Stimulated activated naive CD8-positive, alpha-beta T cell treated with anti-CD3 and anti-CD28 coated beads, Interleukin-15, Interleukin-2, amounts not matched to agents 100 ng/mL and 50 ng/mL, for 24 hours (primary cell): Measurements from ENCODE around the gene TMEM198.

Source experiments
- H3K27ac Mint-ChIP-seq: one replicate; pipeline ENCODE4 v1.8.0; 2021; ENCODE audit warnings: mild to moderate bottlenecking, mixed read lengths
- H3K27me3 Mint-ChIP-seq: one replicate; pipeline ENCODE4 v1.8.0; 2021; ENCODE audit warnings: mixed read lengths
- H3K36me3 Mint-ChIP-seq: one replicate; pipeline ENCODE4 v1.8.0; 2021; ENCODE audit warnings: low read depth, mixed read lengths
- H3K4me1 Mint-ChIP-seq: one replicate; pipeline ENCODE4 v1.8.0; 2021; ENCODE audit warnings: low read depth, mixed read lengths
- H3K4me3 Mint-ChIP-seq: one replicate; pipeline ENCODE4 v1.8.0; 2021; ENCODE audit warnings: mild to moderate bottlenecking, mixed read lengths
- H3K9me3 Mint-ChIP-seq: one replicate; pipeline ENCODE4 v1.8.0; 2021; ENCODE audit warnings: mixed read lengths

TMEM198 gene

DNA sequence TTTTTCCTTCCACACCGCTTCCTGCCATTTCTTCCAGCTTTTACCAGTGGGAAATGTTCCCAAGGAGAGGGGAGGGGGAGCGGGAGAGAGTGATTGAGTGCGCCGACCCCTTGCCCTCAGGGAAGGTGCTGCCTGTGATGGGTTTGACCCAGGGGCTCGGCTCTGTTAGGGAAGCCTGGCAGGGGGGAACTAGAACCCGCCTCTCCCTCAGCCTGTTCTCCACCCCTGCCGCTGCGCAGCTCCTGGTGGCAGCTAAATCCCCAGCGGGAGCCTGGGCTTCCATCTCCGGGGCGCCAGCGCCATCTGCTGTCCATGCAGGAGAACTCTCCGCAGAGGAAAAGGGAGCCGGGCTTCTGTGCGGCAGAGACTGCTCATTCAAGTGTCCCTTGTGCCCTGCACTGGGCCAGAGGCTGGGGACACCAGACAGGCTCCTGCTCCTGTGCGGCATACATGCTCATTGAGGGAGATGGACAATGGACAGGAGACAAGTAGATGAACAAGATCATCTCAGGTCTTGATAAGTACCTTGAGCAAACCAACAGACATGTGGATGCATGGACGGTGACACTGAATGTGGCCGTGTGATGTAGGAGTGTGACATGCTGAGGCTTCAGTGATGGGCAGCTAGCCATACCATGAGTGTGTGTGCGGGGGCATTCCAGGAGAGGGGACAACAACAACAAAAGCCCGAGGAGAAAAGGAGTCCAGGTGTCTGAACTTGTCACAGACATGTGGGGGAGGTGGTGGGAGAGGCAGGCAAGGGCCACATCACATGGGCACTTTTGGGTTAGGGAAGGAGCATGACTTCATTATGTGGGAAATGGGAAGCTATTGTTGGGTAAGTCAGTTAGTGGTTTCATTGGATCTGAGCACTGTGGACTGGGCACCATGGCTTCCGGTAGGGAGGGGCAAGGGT, 13.5 kb upstream of the TMEM198 start:
- Mint-ChIP-seq H3K27me3 (peaks cover 41% of the 10 kb centered on the region), H3K9me3 (no peaks in the 10 kb centered on the region), H3K4me1 (no peaks in the 10 kb centered on the region), H3K27ac (no peak overlapping the region), H3K36me3 (no peaks in the 10 kb centered on the region), H3K4me3 (no peak overlapping the region)

DNA sequence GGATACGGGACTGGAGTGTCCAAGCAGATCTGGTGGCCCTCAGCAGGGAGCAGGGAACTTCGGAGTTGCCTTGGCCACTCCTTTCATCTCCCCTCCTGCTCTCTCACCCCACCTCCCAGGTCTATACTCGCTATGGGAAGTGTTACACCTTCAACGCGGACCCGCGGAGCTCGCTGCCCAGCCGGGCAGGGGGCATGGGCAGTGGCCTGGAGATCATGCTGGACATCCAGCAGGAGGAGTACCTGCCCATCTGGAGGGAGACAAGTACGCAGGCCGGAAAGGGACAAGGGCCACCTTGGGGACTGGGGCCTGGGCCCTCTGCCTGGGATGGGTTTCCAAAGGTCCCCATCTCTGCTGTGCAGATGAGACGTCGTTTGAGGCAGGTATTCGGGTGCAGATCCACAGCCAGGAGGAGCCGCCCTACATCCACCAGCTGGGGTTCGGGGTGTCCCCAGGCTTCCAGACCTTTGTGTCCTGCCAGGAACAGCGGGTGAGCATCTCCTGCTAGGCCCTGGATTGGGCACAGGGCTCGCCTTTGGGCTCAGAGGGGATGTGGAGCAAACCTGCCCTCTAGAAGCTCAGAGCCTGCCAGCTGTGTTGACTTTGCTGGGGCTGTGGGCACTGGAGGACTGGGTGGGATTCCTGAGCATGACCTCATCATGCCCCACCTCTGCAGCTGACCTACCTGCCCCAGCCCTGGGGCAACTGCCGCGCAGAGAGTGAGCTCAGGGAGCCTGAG, 12.0 kb upstream of the TMEM198 start:
- Mint-ChIP-seq H3K4me1 (no peaks in the 10 kb centered on the region), H3K9me3 (no peaks in the 10 kb centered on the region), H3K27ac (no peak overlapping the region), H3K36me3 (no peaks in the 10 kb centered on the region), H3K27me3 (peaks cover 28% of the 10 kb centered on the region), H3K4me3 (no peak overlapping the region)

- Mint-ChIP-seq H3K4me1 (no peaks in the 10 kb centered on the region), H3K9me3 (no peaks in the 10 kb centered on the region), H3K4me3 (no peak overlapping the region), H3K27ac (no peak overlapping the region), H3K36me3 (no peaks in the 10 kb centered on the region), H3K27me3 (peaks cover 28% of the 10 kb centered on the region)
Measured at GRCh38 chr2:219532378-219532649, 11.5 kb upstream of the TMEM198 start.

DNA sequence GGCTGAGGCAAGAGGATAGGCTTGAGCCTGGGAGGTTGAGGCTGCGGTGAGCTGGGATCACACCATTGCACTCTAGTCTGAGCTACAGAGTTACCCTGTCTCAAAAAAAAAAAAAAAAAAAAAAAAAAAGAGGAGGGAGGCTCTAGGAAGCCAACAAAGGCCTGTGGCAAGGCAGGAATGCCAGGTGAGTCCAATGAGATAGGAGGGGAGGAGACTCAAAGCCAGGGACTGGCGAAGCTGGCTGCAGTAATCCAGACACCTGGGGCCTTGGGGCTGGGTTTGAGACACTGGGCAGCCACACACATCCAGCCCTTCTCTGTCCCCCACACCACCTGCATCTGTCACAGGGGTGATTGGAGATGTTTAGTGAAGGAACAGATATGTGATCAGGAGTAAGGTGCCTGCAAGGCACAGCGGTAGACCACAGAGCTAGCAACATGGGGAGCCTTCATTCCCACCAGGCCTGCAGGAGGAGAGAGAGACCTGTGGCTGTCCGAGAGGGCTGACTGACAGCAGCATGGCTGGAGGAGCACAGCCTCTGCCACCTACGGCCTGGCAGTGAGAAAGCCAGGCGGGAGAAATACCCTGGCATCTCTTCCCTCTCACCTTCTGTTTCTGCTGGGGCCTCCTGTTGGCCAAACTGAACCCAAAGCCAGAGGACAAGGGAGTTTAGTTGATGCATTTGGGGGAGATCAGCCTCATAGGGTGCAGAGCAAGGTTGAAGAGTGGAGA, 9.7 kb upstream of the TMEM198 start:
- H3K9me3 Mint-ChIP-seq = no peaks in the 10 kb centered on the region
- no peak overlapping the region for H3K27ac Mint-ChIP-seq

GRCh38 chr2:219536425-219536824, 7.4 kb upstream of the TMEM198 start:
- peaks cover 8% of the 10 kb centered on the region for H3K36me3 Mint-ChIP-seq
- H3K9me3 Mint-ChIP-seq = no peaks in the 10 kb centered on the region
- H3K4me3 Mint-ChIP-seq = no peak overlapping the region
- no peak overlapping the region for H3K27ac Mint-ChIP-seq
- peaks cover 3% of the 10 kb centered on the region for H3K27me3 Mint-ChIP-seq
- peaks cover 4% of the 10 kb centered on the region for H3K4me1 Mint-ChIP-seq

More for the DNA sequence above, 9.7 kb upstream of the TMEM198 start:
- Mint-ChIP-seq H3K4me3 (no peak overlapping the region), H3K36me3 (peaks cover 7% of the 10 kb centered on the region), H3K27me3 (peaks cover 19% of the 10 kb centered on the region), H3K4me1 (no peaks in the 10 kb centered on the region)

DNA sequence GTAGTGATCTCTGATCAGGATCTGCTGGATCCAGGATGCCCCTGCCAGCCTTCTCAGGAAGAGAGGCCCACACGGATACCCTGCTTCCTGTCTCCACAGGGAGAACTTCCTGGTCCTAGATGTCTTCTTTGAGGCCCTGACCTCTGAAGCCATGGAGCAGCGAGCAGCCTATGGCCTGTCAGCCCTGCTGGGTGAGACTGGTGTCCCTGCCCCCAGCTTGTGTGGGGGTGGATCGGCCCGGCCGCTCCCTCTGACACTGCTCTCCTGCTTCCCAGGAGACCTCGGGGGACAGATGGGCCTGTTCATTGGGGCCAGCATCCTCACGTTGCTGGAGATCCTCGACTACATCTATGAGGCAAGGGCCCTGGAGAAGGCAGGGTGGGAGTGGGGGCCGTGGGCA, 6.9 kb upstream of the TMEM198 start:
- peaks cover 8% of the 10 kb centered on the region for H3K36me3 Mint-ChIP-seq
- H3K27ac Mint-ChIP-seq = no peak overlapping the region

GRCh38 chr2:219537657-219538488, 6.0 kb upstream of the TMEM198 start:
- no peaks in the 10 kb centered on the region for H3K27me3 Mint-ChIP-seq
- peaks cover 16% of the 10 kb centered on the region for H3K4me1 Mint-ChIP-seq
- H3K36me3 Mint-ChIP-seq = peaks cover 8% of the 10 kb centered on the region
- no peaks in the 10 kb centered on the region for H3K9me3 Mint-ChIP-seq
- H3K27ac Mint-ChIP-seq = no peak overlapping the region
- no peak overlapping the region for H3K4me3 Mint-ChIP-seq

More for the DNA sequence above, 6.9 kb upstream of the TMEM198 start:
- peaks cover 7% of the 10 kb centered on the region for H3K4me1 Mint-ChIP-seq
- no peak overlapping the region for H3K4me3 Mint-ChIP-seq
- peaks cover 3% of the 10 kb centered on the region for H3K27me3 Mint-ChIP-seq
- H3K9me3 Mint-ChIP-seq = no peaks in the 10 kb centered on the region

- no peak overlapping the region for H3K27ac Mint-ChIP-seq
- peaks cover 8% of the 10 kb centered on the region for H3K36me3 Mint-ChIP-seq
- no peak overlapping the region for H3K4me3 Mint-ChIP-seq
Measured at GRCh38 chr2:219538504-219538951, 5.3 kb upstream of the TMEM198 start.

DNA sequence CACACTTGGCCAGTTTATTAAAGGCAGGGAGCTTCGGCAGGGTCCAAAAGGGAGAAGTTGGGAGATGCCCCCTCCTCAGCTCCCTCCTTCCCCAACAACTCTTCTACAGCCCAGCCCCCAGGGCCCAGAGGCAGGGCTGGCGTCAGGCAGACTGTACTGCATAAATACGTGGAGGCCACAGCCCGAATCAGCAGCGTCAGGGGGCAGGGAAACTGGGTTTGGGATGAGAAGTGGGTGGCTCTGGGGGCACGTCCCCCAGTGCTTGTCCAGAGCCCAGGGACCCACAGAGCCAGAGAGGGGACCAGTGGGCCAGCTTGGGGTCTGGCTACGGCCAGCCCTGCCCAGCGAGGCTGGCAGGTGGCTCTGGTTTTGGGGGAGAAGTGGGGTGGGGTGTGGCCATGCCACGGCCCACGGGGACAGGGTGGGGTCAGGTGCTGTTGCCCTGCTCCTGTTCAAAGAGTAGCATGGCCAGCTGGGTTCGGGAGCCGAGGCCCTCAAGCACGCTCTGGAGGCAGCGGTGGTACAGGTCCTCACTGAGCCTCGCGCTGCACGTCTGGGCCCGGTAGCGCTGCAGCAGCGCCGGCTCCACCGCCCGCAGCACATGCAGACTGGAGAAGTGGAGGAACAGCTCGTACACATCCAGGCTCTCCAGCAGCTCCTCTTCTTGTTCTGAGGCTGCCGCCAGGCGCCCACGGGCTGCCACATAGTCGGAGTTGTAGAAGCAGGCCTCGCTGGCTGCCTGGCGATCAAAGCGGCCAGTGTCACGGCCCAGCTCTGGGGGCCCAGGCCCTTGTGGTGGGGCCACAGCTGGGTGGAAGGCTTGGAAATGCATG, 4.7 kb upstream of the TMEM198 start:
- Mint-ChIP-seq H3K36me3 (peaks cover 8% of the 10 kb centered on the region), H3K27me3 (no peaks in the 10 kb centered on the region), H3K27ac (no peak overlapping the region), H3K4me3 (no peak overlapping the region), H3K9me3 (no peaks in the 10 kb centered on the region), H3K4me1 (peaks cover 18% of the 10 kb centered on the region)

More at GRCh38 chr2:219538504-219538951, 5.3 kb upstream of the TMEM198 start:
- Mint-ChIP-seq H3K27me3 (no peaks in the 10 kb centered on the region), H3K9me3 (no peaks in the 10 kb centered on the region), H3K4me1 (peaks cover 17% of the 10 kb centered on the region)

DNA sequence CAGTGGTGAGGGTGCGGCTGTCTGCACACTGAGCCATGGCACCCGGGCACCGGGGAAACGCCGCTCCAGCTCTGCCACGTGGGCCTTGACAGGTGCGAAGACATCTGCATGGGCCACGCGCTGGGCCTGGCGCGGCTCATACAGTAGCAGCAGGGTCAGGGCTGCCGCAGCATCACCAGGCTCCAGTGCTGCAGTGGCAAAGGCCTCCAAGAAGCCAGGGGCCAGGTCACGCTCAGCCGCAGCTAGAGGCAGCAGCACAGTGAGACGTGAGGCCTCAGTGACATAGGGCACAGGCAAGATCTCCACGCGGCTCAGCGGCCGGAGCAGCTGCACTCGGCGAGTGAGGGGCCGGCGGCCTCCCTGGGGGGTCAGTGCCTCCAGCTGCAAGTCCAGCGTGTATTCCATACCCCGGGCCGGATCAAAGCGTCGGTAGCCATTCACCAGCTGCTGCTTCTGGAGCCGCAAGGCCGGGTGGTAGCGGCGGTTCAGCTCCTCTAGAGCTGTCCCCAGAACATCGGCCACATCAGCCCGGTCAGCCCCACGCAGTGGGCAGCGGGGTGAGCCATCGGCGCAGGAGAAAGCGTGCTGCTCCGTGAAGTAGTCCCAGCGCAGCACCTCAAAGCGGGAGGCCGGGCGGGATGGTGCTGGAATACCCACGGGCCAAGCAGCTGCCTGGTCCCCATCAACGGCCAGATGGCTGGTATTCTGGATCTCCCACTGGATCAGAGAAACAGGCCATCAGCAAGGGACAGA, 3.7 kb upstream of the TMEM198 start:
- H3K4me3 Mint-ChIP-seq = no peak overlapping the region
- peaks cover 26% of the 10 kb centered on the region for H3K4me1 Mint-ChIP-seq
- H3K9me3 Mint-ChIP-seq = no peaks in the 10 kb centered on the region
- no peak overlapping the region for H3K27ac Mint-ChIP-seq
- peaks cover 8% of the 10 kb centered on the region for H3K36me3 Mint-ChIP-seq
- H3K27me3 Mint-ChIP-seq = peaks cover 7% of the 10 kb centered on the region

DNA sequence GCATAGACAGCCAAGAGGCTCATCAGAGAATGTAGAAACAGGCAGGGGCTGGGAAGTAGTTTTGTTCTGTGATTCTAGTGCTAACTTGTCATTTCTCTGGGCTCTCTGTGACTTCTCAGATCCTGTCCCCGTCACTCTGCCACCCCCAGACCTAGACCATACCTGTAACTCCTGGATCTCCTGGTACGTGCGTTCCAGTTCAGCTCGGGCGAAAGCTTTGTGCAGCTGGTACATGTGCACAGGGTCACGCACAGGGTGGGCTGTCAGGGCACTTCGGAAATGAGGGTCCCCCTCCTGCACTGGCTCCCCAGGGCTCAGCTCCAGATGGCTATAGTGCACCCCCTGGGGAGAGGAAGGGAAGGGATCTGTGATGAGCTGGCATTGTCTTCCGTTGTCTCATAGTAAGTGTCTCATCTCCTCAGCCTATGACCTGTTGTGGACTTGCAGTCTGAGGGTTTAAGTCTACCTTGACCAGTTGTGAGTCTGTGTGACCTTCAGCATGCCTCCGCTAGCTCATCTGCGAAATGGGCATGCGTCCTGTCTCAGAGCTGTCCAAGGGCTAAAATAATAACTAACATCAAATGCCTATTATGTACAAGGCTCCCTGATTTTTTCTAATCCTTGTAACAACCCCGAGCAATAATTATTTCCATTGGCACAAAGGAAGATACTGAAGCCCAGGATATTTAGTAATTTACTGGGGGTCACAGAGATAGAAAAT, 2.9 kb upstream of the TMEM198 start:
- H3K27ac Mint-ChIP-seq = no peak overlapping the region
- no peak overlapping the region for H3K4me3 Mint-ChIP-seq

DNA sequence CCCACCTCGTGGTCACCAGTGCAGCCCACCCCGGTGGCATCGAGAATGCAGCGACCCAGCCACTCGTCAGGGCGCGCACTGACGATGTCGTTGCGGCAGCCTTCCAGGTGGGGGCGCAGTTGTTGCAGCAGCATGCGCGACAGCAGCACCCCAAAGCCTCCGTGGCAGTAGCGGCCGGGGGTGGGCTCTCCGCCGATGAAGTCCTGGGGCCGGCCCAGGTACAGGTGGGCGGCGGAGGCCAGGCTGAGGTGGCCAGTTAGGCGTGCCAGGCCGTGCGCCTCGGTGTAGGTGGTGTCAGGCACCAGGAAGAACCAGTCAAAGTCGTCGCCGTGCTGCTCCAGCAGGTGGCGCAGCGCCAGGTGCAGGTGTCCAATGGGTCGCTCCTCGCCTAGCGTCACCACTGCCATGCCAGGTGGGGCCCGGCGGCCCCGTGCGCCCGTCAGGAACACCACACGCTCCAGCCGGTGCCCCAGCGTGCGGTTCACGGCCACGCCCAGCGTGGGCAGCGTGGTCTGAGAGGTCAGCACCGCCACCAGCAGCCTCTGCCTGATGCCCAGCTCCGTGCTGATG, 2.1 kb upstream of the TMEM198 start:
- peaks cover 8% of the 10 kb centered on the region for H3K36me3 Mint-ChIP-seq
- H3K4me3 Mint-ChIP-seq = peak overlapping the region; percentile 90

More for the DNA sequence above, 2.9 kb upstream of the TMEM198 start:
- peaks cover 8% of the 10 kb centered on the region for H3K36me3 Mint-ChIP-seq
- peaks cover 12% of the 10 kb centered on the region for H3K27me3 Mint-ChIP-seq
- peaks cover 26% of the 10 kb centered on the region for H3K4me1 Mint-ChIP-seq
- H3K9me3 Mint-ChIP-seq = no peaks in the 10 kb centered on the region

More for the DNA sequence above, 2.1 kb upstream of the TMEM198 start:
- no peaks in the 10 kb centered on the region for H3K9me3 Mint-ChIP-seq
- peaks cover 26% of the 10 kb centered on the region for H3K4me1 Mint-ChIP-seq
- no peak overlapping the region for H3K27ac Mint-ChIP-seq
- peaks cover 18% of the 10 kb centered on the region for H3K27me3 Mint-ChIP-seq
